RWPE1 (cell line): ENCODE data around the gene KRT35.
A peak's percentile ranks its signal among the peaks of the same experiment; 100 is the strongest.

ENCODE experiments used
- CTCF ChIA-PET: fragments of 350-600 bp; sonication (Branson Sonifier 250); formaldehyde crosslinking; extraction: SDS; loops from one replicate; lab custom pipeline; 2021; lab: Yijun Ruan, JAX
- POLR2A ChIA-PET: fragments of 400-600 bp; formaldehyde crosslinking; extraction: SDS; loops from one replicate; lab custom pipeline; 2020; ENCODE audit warnings: antibody characterized with exemption; ENCODE audit not compliant: low non-redundant PET; lab: Yijun Ruan, JAX
- DNase-seq: peaks from one replicate; pipeline ENCODE4 v3.0.0; 2012; ENCODE audit warnings: low spot score
- H3K27ac ChIP-seq: fragments of 450-650 bp; 2 replicates; pipeline ENCODE4 v1.5.1; 2017
- TF ChIP-seq, protein P1 (sequence below): fragments of 450-650 bp; conservative IDR thresholded peaks from 2 replicates; pipeline ENCODE4 v1.5.1; 2017; ENCODE audit warnings: low read depth, mild to moderate bottlenecking

Gene KRT35

DNA sequence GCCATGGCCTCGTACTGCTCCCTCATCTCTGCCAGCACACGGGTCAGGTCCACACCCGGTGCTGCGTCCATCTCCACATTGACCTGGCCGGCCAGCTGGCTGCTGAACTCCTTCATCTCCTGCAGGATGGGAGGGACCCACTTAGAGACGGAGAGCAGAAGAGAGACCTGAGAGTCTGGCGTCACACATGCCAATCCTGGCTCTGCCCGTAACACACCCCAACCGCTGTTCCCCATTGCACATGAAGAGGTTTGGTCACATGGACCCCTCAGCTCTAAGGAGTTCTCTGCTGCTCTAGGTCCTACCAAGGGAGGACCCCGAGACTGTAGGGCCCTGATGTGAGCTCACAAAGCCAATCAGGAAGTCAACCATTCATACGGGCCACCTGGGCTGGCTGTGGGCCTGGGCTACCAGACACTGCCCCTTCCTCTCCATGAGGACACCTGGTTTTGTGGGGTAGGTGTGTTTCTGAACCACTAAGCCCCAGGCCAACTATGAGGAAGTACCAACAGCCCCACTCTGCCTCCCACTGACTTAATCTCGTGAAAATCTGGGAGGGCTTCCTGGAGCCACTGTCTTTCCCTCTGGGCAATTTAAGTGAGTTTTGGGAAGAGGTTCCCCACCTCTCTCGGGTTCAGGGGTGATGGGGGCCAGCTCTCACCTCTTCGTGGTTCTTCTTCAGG lies 35.3 kb upstream of the KRT35 start:
- TF ChIP-seq, protein P1, sequence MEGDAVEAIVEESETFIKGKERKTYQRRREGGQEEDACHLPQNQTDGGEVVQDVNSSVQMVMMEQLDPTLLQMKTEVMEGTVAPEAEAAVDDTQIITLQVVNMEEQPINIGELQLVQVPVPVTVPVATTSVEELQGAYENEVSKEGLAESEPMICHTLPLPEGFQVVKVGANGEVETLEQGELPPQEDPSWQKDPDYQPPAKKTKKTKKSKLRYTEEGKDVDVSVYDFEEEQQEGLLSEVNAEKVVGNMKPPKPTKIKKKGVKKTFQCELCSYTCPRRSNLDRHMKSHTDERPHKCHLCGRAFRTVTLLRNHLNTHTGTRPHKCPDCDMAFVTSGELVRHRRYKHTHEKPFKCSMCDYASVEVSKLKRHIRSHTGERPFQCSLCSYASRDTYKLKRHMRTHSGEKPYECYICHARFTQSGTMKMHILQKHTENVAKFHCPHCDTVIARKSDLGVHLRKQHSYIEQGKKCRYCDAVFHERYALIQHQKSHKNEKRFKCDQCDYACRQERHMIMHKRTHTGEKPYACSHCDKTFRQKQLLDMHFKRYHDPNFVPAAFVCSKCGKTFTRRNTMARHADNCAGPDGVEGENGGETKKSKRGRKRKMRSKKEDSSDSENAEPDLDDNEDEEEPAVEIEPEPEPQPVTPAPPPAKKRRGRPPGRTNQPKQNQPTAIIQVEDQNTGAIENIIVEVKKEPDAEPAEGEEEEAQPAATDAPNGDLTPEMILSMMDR, result no peak
- CTCF ChIA-PET, result no interaction called here
- DNase-seq, result no peak
- POLR2A ChIA-PET, result no interaction called here
- H3K27ac ChIP-seq, result peak overlapping the region; percentile 98

DNA sequence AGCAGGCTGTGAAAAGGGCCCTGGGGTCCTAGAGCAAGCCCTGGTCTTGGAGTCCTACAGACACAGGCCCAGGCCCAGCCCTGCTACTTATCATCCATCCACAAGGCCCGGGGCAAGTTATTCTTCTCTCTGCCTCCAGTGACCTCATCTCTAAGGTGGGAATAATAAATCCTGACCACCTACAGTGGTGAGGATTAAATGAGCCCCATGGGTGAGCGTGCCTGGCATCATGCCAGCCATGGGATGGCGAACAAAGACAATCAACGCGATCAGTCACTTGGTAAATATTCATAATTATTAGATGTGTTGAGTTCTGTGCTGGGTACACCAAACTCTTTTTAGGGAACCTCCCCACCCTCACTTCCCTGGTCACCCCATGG lies 32.2 kb upstream of the KRT35 start:
- H3K27ac ChIP-seq, result peak overlapping the region; percentile 98
- TF ChIP-seq, protein P1, result no peak
- no peak for DNase-seq
- POLR2A ChIA-PET, result no interaction called here
- CTCF ChIA-PET, result no interaction called here

DNA sequence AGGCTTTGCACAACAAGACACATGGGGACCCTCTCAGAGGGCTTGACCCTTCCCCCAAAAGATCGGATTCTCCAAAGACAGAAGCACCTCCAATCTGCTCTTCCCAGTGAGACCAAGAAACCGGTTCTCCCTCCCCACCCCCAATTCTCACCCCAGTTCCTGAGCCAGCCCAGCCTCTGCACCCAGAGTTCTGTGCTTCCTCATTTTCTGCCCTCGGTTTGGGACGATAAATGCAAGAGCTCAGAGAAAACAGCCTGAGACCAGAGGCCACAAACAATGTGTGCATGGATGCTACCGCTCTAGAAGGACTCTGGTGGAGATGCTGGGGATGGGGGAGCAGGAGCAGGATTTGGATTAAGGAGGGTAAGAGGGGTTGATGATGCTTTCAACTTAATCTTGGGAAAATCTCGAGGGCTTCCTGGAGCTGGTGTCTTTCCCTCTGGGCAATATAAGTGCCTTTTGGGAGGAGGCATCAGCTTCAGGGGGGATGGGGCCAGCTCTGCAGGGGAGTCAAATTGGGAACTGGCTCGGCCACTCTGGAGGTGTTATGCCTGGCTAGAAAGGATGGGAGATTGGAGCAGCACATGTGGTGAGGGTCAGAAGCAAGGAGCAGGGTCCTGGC lies 31.7 kb upstream of the KRT35 start:
- DNase-seq, result no peak
- POLR2A ChIA-PET, result no interaction called here
- peak overlapping the region; percentile 98 for H3K27ac ChIP-seq
- TF ChIP-seq, protein P1, result no peak
- CTCF ChIA-PET, result interaction anchor here (1.3 kb wide), 1 partner anchor 37 kb away, joined by 4 read pairs; no protein-coding TSS in a partner anchor

DNA sequence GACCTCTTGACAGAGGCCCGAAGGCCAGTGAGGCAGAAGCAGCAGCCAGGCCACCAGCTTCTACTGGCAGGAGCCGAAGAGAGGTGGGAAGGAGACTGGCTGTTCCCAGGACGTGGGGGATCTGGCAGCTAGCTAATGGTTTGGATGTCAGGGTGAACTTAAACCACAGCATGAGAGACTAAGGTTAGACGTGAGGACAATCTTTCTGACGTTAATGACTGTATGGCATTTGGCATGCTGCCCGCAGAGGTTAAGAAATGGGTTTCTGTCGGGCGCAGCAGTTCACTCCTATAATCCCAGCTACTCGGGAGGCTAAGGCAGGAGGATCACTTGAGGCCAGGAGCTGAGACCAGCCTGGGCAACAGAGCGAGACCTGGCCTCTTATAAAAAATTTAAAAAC lies 30.8 kb upstream of the KRT35 start:
- ChIA-PET POLR2A (no interaction called here), CTCF (interaction anchor here (0.6 to 1.3 kb wide), 3 partner anchors 38 to 206 kb away, joined by 4 read pairs; no protein-coding TSS in a partner anchor)
- peak overlapping the region; percentile 98 for H3K27ac ChIP-seq
- no peak for DNase-seq
- TF ChIP-seq, protein P1, result no peak

DNA sequence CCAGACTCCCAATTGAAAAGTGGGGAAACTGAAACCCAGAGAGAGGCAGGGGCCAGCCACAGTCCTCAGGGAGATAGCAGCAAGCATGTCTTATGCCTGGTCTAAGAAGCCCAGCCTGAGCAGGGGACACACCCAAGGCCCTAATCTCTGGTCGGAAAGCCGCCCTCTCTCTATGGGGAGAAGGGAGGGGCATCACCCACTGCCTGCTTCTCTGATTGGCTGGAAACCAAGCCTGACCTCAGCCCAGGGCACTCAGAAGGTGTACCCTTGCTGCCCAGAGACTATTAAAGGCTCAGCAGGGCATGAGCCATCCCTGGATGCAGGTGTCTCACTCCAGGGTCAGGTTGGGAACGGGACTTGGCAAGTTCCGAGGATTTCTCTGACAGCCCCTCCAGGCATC lies 30.2 kb upstream of the KRT35 start:
- DNase-seq, result no peak
- peak overlapping the region; percentile 98 for H3K27ac ChIP-seq
- ChIA-PET POLR2A (interaction anchor here (1.1 kb wide), 1 partner anchor 11 kb away, joined by 3 read pairs; no protein-coding TSS in a partner anchor), CTCF (interaction anchor here (0.6 kb wide), 2 partner anchors 88 to 206 kb away, joined by 4 read pairs; no protein-coding TSS in a partner anchor)
- TF ChIP-seq, protein P1, result no peak

DNA sequence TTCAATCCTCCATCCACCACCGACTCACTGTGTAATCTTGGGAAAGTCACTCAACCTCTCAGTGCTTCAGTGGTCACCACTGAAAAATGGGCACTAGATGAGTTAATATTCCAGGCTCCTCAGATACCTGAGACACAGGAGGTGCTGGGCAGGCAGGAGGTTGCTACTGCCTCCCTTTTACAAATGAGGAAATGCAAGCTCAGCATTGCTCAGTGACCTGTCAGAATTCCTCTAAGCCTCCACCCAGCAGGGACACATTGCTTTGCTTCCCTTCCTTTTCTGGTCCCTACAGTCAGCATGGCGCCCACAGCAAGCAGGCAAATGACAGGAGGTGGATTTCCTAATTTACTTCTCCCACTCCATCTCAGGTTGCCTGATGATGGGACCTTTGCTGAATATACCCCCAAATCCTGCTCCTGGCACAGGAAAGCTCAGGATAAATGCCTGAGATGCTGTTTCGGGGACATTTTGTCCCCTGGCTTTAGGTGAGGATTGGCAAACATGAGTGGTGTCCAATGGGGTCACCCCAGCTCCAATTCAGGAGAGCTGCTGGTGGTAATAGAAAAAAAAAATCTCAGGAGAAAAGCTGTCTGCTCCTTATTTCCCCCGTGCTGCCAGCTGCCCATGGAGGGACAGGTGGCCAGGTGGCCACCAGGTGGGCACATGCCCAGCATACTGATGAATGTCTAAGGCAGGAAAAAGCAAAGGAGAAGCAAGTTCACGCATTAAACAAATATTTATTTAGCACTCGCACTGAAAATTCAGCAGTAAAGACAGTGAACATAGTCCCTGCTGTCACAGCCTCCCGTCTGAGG lies 29.5 kb upstream of the KRT35 start:
- no peak for DNase-seq
- POLR2A ChIA-PET, result interaction anchor here (0.5 to 1.1 kb wide), 3 partner anchors 11 to 692 kb away, joined by 3 to 4 read pairs (median 3); no protein-coding TSS in a partner anchor
- CTCF ChIA-PET, result interaction anchor here (0.6 to 1.0 kb wide), 2 partner anchors 88 to 93 kb away, joined by 3 to 4 read pairs; no protein-coding TSS in a partner anchor
- TF ChIP-seq, protein P1, result no peak
- peak overlapping the region; percentile 98 for H3K27ac ChIP-seq
